Measurements from ENCODE around the gene BICRAL. TPM values are rescaled to one million over a fixed set of nuclear protein-coding genes. Genes with fewer than 3 reads are reported as not detected.
"Not testable (repeated sequence)": the region's sequence is repeated elsewhere in the genome, so short reads cannot be mapped to it uniquely, and the experiment has no call there.

The BICRAL gene
- total RNA-seq, 1 donor from 2014 or later, result 6.2 TPM

DNA sequence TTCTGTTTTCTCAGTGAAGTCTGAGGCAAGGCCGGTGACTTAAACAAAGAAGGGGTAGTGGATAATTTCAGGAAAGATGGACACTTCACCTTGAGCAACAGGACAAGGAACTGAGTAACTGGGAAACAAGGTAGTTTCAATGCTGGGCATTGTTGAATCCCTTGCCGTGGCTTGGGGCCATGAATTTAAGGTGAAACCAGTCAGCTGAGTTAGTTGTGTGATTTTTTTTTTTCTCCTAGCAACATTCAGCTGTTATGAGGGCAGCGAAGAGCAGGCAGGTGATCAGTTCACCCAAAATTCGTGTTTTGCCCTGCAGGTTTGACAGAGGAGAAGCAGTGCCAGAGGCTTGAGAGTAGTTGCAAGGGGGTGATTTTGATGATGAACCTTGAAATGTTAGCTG, 6.8 kb downstream of the BICRAL start:
- DNase-seq (ENCODE audit: extremely low read depth, low read depth, low spot score), result no peak

- DNase-seq (ENCODE audit: extremely low read depth, low read depth, low spot score), result no peak
Observed at GRCh38 chr6:42790549-42791181, 8.8 kb downstream of the BICRAL start.

GRCh38 chr6:42791706-42792320, 10.0 kb downstream of the BICRAL start:
- DNase-seq (ENCODE audit: extremely low read depth, low read depth, low spot score), result no peak

- no peak for DNase-seq (ENCODE audit: extremely low read depth, low read depth, low spot score)
Observed at GRCh38 chr6:42795651-42796050, 13.8 kb downstream of the BICRAL start.

- DNase-seq (ENCODE audit: extremely low read depth, low read depth, low spot score), result no peak
Observed at GRCh38 chr6:42796171-42796570, 14.3 kb downstream of the BICRAL start.

- not testable (repeated sequence) for DNase-seq (ENCODE audit: extremely low read depth, low read depth, low spot score)
Observed at GRCh38 chr6:42797696-42798095, 15.8 kb downstream of the BICRAL start.

DNA sequence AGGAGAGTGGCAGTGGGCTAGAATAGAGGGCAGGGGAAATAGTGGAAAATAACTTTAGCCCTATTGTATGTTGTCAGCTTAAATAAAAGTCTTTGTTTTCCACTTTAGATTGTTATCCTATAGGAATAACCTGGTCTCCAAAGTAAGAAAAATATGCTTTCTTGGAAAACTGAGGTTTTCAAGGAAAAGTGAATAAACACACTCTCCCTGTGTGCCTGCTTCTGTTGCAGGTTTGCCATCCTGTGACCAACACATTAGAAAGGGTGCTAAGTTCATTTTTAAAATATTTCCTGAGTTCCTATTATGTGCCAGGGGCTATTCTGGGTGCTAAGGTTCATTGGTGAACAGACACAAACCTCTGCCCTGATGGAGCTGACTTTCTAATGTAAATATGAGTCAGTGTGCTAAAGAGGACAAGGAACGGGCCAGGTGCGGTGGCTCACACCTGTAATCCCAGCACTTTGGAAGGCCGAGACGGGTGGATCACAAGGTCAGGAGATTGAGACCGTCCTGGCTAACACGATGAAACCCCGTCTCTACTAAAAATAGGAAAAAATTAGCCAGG, 23.5 kb downstream of the BICRAL start:
- no peak for DNase-seq (ENCODE audit: extremely low read depth, low read depth, low spot score)

GRCh38 chr6:42806359-42806758, 24.5 kb downstream of the BICRAL start:
- not testable (repeated sequence) for DNase-seq (ENCODE audit: extremely low read depth, low read depth, low spot score)

- no peak for DNase-seq (ENCODE audit: extremely low read depth, low read depth, low spot score)
Observed at GRCh38 chr6:42808492-42809483, 26.9 kb downstream of the BICRAL start.

DNA sequence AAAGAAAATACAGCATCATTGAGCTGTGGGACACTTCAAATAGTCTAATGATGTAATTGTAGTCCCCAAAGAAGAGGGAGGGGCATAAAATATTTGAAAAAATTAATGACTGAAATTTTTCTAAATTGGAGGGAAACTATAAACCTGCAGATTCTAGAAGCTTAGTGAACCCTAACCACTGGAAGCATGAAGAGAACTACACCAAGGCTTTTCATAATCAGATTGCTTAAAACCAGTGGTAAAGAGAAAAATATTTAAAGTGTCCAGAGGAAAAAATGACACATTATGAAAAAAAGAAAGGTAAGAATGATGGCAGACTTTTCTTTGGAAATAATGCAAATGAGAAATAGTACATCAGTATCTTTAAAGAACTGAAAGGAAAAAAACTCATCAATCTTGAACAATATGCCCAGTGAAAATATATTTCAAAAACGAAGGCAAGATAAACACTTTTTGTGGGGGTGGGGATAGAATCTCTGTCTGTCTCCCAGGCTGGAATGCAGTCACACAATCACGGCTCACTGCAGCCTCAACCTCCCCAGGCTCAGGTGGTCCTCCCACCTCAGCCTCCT, 31.3 kb downstream of the BICRAL start:
- DNase-seq (ENCODE audit: extremely low read depth, low read depth, low spot score), result no peak

DNA sequence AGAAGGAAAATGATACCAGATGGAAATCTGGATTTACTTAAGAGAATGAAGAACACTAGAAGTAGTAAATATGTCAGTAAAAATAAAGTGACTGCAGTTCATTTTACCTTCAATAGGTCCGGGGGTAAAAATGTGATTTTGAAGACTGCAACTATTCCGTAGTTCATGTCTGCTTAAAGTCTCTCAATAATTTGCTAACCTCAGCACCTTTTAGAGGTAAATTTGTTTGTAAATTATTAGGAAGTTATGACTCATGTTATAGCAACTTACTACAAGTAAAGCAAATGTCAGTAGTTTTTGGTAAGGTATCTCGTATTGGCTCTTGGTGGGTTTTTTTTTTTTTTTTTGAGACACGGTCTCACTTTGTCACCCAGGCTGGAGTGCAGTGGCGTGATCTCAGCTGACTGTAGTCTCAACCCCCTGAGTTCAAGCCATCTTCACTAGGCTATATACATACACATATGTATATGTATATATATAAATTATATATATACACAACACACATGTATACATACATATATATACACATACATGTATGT, 32.1 kb downstream of the BICRAL start:
- DNase-seq (ENCODE audit: extremely low read depth, low read depth, low spot score), result no peak

- DNase-seq (ENCODE audit: extremely low read depth, low read depth, low spot score), result not testable (repeated sequence)
Observed at GRCh38 chr6:42815726-42816125, 33.9 kb downstream of the BICRAL start.

DNA sequence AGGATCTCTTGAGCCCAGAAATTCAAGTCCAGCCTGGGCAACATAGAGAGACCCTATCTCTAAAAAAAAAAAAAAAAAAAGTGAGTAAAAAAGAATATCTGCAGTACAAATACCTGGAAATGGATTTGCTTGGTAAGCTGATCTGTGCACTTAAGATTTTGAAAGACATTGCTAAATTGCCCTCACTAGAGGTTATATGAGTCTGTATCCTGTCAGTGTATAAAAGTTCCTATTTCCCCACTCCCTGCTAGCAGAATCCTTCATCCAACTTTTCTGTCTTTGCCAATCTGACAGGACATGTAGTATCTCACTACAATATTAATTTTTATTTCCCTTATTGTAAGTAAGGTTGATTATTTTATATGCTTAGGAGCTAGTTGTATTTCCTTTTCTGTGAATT, 36.1 kb downstream of the BICRAL start:
- DNase-seq (ENCODE audit: extremely low read depth, low read depth, low spot score), result no peak

DNA sequence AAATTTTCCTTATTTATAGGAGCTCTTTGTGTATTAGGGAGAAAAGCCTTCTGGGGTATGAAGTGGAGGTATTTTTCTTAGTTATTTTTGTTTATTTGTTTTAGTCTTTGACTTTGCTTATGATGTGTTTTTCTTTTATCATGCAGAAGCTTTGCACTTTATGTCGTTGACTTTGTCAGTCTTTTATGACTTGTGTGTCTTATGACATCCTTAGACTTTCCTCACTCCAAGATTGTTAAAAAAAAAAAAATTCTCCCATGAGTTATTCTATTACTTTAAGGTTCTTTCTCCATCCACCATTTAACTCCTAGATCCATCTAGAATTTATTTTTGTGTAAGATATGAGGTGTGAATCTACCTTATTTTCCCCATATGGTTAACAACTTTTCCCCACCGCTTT, 36.6 kb downstream of the BICRAL start:
- DNase-seq (ENCODE audit: extremely low read depth, low read depth, low spot score), result no peak

- no peak for DNase-seq (ENCODE audit: extremely low read depth, low read depth, low spot score)
Observed at GRCh38 chr6:42818878-42819277, 37.0 kb downstream of the BICRAL start.

DNA sequence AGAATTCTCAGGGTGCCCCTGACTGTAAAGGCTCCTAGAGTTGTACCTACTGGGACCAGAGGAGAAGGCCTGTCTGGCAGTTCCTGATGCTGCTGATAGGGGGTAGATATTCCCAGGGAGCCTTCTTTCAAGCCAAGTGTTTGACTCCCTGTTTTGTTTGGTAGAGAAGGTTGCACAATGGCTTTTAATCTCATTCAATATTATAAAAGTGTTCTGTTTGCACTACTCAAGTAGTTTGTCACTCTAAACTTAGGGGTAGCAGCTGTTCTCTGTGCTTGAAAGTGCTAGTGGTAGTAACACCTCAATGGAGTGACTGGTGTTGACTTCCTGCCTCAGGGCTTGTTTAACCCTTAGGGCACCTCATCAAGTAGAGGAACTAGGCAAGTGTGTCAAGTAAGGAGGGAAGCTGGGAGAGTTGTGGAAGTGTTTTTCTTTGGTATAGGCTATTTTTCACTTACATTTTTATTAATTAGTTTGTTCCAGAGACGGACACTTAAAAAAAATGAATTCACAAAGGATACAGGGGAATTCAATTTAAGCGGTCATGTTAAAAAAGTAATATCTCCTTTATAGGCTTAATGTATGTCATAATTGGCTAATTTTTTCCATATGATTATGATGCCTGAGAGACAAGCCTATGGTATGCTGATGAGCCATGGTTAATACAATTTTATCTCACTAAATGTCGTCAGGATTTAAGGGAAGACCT, 38.1 kb downstream of the BICRAL start:
- DNase-seq (ENCODE audit: extremely low read depth, low read depth, low spot score), result no peak

DNA sequence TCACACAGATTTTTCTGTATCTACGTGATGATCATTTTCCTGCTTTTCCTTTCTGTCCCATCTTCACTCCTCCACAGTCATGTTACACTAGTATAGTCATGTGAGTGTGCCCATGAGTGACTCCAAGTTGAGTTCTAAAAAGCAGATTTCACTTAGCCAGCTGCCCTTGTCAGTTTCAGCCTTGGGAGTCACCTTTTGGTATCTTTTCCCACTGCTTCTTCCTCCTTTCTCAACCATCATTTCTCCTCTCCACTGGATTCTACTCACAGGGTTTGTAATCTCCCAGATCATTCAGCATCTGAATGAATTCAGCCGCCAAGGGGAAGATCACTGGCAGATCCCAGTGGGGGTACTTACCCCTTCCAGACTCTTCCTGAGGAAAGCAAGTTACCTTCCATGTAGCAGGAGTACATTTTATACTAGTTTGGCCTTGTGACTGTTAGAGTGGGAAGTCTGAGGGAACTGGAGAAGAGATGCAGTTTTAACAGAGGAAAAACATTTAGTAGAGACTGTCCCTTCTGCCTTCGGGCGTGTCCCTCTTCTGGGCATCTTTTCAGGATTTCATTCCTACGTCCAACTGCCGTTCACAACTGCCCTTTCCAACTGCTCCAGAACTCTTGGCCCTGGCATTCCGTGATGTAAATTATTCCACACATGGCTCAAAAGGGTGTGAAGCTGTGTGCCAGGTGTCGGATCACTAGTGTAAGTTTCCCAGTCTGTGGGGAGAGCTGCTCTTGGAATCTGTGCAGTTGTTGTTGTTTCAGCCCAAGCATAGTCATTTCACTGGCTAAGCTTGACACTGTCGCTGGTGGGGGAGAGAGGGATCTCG, 38.9 kb downstream of the BICRAL start:
- no peak for DNase-seq (ENCODE audit: extremely low read depth, low read depth, low spot score)

GRCh38 chr6:42821341-42821668, 39.5 kb downstream of the BICRAL start:
- DNase-seq (ENCODE audit: extremely low read depth, low read depth, low spot score), result no peak

DNA sequence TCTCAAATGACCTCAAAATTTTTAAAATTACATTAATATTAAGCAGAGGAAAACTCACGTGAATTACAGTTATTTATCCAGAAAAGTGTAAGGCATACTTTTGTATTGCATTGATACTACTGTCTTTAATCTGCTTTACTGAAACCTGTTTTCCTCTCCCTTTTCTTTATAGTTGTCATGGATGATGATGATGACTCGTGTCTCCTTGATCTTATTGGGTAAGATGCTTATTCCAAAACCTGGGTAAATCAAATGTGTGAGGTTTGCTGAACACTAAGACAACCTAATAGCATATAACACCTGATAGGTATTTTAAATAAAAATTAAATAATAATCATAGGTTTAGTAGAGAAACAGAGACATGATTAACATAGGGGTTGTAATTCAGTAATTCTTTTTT, 40.0 kb downstream of the BICRAL start:
- DNase-seq (ENCODE audit: extremely low read depth, low read depth, low spot score), result no peak

Measured in glomerular endothelial cell (primary cell).